ENCODE data around the gene RMND5B.

RMND5B gene

DNA sequence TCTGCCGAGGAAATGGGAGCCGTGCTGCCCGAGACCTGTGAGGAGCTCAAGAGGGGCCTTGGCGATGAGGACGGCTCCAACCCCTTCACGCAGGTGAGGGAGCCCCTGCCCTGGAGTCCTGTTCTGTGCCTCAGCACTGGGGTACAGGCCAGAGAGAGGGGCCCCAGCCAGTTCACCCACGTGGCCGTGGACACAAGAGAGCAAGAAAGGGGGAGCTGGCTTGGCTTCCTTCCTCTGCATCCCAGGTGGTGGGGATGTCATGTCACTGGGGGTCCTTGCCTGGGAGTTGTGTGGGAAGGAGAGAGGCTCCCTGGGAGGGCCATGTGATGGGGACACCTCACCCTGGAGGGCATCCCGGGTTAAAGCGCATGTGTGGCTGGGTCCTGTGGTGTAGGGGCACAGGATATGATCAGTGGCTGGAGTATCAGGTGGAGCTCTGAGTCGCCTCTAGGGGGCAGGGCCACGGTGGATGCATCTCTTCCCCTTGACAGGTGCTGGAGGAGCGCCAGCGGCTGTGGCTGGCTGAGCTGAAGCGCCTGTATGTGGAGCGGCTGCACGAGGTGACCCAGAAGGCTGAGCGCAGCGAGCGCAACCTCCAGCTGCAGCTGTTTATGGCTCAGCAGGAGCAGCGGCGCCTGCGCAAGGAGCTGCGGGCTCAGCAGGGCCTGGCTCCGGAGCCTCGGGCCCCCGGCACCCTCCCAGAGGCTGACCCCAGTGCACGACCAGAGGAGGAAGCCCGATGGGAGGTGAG is 10.0 kb upstream of the RMND5B start:
- H3K27me3 ChIP-seq (ENCODE audit: insufficient read depth, low read length) = no peaks in the 10 kb centered on the region
- WGBS (ENCODE audit: extremely low coverage, insufficient coverage, insufficient read length) = no CpG with 5 or more reads among the region's 29 CpGs
- no peak overlapping the region for H3K9ac ChIP-seq (ENCODE audit: low read length)
- no peaks in the 10 kb centered on the region for H3K79me2 ChIP-seq (ENCODE audit: control insufficient read depth, insufficient read depth, low read length, poor library complexity)
- H3K23ac ChIP-seq (ENCODE audit: low read length) = no peak overlapping the region
- no peak overlapping the region for H4K8ac ChIP-seq (ENCODE audit: low read depth, low read length)
- peaks cover 24 to 28% of the 10 kb centered on the region in 2 experiments for H3K4me1 ChIP-seq (ENCODE audit: control insufficient read depth in 1 of 2, insufficient read depth in 2 of 2, low read length in 2 of 2)
- H2BK12ac ChIP-seq (ENCODE audit: low read length) = no peak overlapping the region
- H2AK5ac ChIP-seq (ENCODE audit: low read length) = no peak overlapping the region
- peaks cover 18 to 19% of the 10 kb centered on the region in 2 experiments for H3K36me3 ChIP-seq (ENCODE audit: control insufficient read depth in 1 of 2, insufficient read depth in 2 of 2, low read length in 2 of 2)
- H4K91ac ChIP-seq (ENCODE audit: low read depth, low read length) = no peak overlapping the region
- H4K12ac ChIP-seq (ENCODE audit: low read depth, low read length) = no peak overlapping the region
- no peak overlapping the region for H3K27ac ChIP-seq (ENCODE audit: low read depth, low read length)
- H3K18ac ChIP-seq (ENCODE audit: low read length) = no peak overlapping the region
- no peak overlapping the region for H3K4me3 ChIP-seq (ENCODE audit: low read depth, low read length)
- peaks cover 4% of the 10 kb centered on the region for H3K79me1 ChIP-seq (ENCODE audit: low read length)
- peaks cover 2% of the 10 kb centered on the region for H3K9me3 ChIP-seq (ENCODE audit: insufficient read depth, low read depth, low read length)
- no peak overlapping the region for H3K4me2 ChIP-seq (ENCODE audit: low read length)
- no peak overlapping the region for H2BK5ac ChIP-seq (ENCODE audit: low read depth, low read length, poor library complexity)
- DNase-seq = no peak
- no peak overlapping the region for H3K4ac ChIP-seq (ENCODE audit: low read depth, low read length)
- no peak overlapping the region for H3K14ac ChIP-seq (ENCODE audit: low read length)
- H2AFZ ChIP-seq (ENCODE audit: insufficient read depth, low read length, poor library complexity) = no peak overlapping the region
- H2BK120ac ChIP-seq (ENCODE audit: insufficient read depth, low read length, poor library complexity) = no peak overlapping the region

DNA sequence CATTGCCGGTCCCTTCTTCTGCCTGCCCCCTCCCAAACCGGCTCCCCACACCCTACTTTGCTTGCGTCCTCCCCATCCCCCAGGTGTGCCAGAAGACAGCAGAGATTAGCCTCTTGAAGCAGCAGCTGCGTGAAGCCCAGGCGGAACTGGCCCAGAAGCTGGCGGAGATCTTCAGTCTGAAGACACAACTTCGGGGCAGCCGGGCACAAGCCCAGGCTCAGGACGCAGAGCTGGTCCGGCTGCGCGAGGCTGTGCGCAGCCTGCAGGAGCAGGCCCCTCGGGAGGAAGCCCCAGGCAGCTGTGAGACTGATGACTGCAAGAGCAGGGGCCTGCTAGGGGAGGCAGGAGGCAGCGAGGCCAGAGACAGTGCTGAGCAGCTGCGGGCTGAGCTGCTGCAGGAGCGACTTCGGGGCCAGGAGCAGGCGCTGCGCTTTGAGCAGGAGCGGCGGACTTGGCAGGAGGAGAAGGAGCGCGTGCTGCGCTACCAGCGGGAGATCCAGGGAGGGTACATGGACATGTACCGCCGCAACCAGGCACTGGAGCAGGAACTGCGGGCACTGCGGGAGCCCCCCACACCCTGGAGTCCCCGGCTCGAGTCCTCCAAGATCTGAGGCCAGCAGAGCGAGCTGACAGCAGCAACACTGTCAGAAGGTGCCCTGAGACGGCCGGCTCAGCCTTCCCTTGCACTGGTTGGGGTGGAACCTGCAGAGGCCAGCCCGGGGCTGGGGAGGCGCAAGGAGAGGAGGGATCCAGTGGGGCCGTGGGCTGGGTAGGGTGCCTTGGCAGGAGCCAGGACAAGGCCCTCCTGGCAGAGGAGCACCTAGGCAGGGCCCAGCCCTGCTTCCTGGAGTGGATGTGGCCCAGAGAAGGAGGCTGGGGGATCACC is 9.2 kb upstream of the RMND5B start:
- Histone ChIP-seq H4K12ac (ENCODE audit: low read depth, low read length) (no peak overlapping the region), H2AK5ac (ENCODE audit: low read length) (no peak overlapping the region), H3K18ac (ENCODE audit: low read length) (no peak overlapping the region), H3K14ac (ENCODE audit: low read length) (no peak overlapping the region), H3K79me1 (ENCODE audit: low read length) (peaks cover 4% of the 10 kb centered on the region), H2BK12ac (ENCODE audit: low read length) (no peak overlapping the region), H3K4me3 (ENCODE audit: low read depth, low read length) (no peak overlapping the region), H3K9me3 (ENCODE audit: insufficient read depth, low read depth, low read length) (no peaks in the 10 kb centered on the region), H3K4me2 (ENCODE audit: low read length) (no peak overlapping the region), H3K36me3 (ENCODE audit: control insufficient read depth in 1 of 2, insufficient read depth in 2 of 2, low read length in 2 of 2) (peaks cover 18 to 19% of the 10 kb centered on the region in 2 experiments), H2BK5ac (ENCODE audit: low read depth, low read length, poor library complexity) (no peak overlapping the region), H2BK120ac (ENCODE audit: insufficient read depth, low read length, poor library complexity) (no peak overlapping the region), H3K27ac (ENCODE audit: low read depth, low read length) (no peak overlapping the region), H2AFZ (ENCODE audit: insufficient read depth, low read length, poor library complexity) (no peak overlapping the region), H4K91ac (ENCODE audit: low read depth, low read length) (no peak overlapping the region), H3K79me2 (ENCODE audit: control insufficient read depth, insufficient read depth, low read length, poor library complexity) (no peaks in the 10 kb centered on the region), H3K27me3 (ENCODE audit: insufficient read depth, low read length) (no peaks in the 10 kb centered on the region), H3K4me1 (ENCODE audit: control insufficient read depth in 1 of 2, insufficient read depth in 2 of 2, low read length in 2 of 2) (peaks cover 16 to 24% of the 10 kb centered on the region in 2 experiments), H3K4ac (ENCODE audit: low read depth, low read length) (no peak overlapping the region), H4K8ac (ENCODE audit: low read depth, low read length) (no peak overlapping the region), H3K9ac (ENCODE audit: low read length) (no peak overlapping the region), H3K23ac (ENCODE audit: low read length) (no peak overlapping the region)
- whole genome bisulfite sequencing (ENCODE audit: extremely low coverage, insufficient coverage, insufficient read length) = no CpG with 5 or more reads among the region's 38 CpGs
- no peak for DNase-seq

DNA sequence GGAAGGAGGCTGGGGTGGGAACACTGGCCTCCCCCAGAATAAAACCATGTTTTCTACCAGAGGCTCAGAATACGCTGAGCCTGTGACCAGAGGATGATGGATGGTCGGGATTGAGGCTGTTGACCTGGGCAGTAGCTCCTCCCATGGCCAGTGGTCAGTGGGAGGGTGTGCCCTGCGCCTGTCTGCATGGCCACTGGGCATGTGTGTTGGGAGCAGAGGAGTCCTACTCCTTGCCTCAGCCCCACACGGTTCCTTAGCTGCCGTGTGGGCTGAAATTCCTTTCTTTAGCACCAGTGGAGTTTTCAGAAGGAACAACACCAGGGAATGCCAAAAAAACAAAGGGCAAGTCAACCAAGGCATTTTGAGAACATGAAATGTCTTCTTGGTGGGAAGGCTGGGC is 8.5 kb upstream of the RMND5B start:
- Histone ChIP-seq H3K27me3 (ENCODE audit: insufficient read depth, low read length) (no peaks in the 10 kb centered on the region), H3K4me2 (ENCODE audit: low read length) (no peak overlapping the region), H3K9ac (ENCODE audit: low read length) (no peak overlapping the region), H4K91ac (ENCODE audit: low read depth, low read length) (no peak overlapping the region), H3K79me2 (ENCODE audit: control insufficient read depth, insufficient read depth, low read length, poor library complexity) (no peaks in the 10 kb centered on the region), H2BK120ac (ENCODE audit: insufficient read depth, low read length, poor library complexity) (no peak overlapping the region), H3K18ac (ENCODE audit: low read length) (no peak overlapping the region), H3K36me3 (ENCODE audit: control insufficient read depth in 1 of 2, insufficient read depth in 2 of 2, low read length in 2 of 2) (peaks cover 18 to 19% of the 10 kb centered on the region in 2 experiments), H2BK5ac (ENCODE audit: low read depth, low read length, poor library complexity) (no peak overlapping the region), H2AK5ac (ENCODE audit: low read length) (no peak overlapping the region), H3K4me3 (ENCODE audit: low read depth, low read length) (no peak overlapping the region), H3K9me3 (ENCODE audit: insufficient read depth, low read depth, low read length) (no peaks in the 10 kb centered on the region), H2AFZ (ENCODE audit: insufficient read depth, low read length, poor library complexity) (no peak overlapping the region), H2BK12ac (ENCODE audit: low read length) (no peak overlapping the region), H4K8ac (ENCODE audit: low read depth, low read length) (no peak overlapping the region), H4K12ac (ENCODE audit: low read depth, low read length) (no peak overlapping the region), H3K4me1 (ENCODE audit: control insufficient read depth in 1 of 2, insufficient read depth in 2 of 2, low read length in 2 of 2) (peaks cover 20 to 24% of the 10 kb centered on the region in 2 experiments), H3K79me1 (ENCODE audit: low read length) (peaks cover 6% of the 10 kb centered on the region), H3K14ac (ENCODE audit: low read length) (no peak overlapping the region), H3K4ac (ENCODE audit: low read depth, low read length) (no peak overlapping the region), H3K27ac (ENCODE audit: low read depth, low read length) (no peak overlapping the region), H3K23ac (ENCODE audit: low read length) (no peak overlapping the region)
- WGBS (ENCODE audit: extremely low coverage, insufficient coverage, insufficient read length) = no CpG with 5 or more reads among the region's 5 CpGs
- no peak for DNase-seq

DNA sequence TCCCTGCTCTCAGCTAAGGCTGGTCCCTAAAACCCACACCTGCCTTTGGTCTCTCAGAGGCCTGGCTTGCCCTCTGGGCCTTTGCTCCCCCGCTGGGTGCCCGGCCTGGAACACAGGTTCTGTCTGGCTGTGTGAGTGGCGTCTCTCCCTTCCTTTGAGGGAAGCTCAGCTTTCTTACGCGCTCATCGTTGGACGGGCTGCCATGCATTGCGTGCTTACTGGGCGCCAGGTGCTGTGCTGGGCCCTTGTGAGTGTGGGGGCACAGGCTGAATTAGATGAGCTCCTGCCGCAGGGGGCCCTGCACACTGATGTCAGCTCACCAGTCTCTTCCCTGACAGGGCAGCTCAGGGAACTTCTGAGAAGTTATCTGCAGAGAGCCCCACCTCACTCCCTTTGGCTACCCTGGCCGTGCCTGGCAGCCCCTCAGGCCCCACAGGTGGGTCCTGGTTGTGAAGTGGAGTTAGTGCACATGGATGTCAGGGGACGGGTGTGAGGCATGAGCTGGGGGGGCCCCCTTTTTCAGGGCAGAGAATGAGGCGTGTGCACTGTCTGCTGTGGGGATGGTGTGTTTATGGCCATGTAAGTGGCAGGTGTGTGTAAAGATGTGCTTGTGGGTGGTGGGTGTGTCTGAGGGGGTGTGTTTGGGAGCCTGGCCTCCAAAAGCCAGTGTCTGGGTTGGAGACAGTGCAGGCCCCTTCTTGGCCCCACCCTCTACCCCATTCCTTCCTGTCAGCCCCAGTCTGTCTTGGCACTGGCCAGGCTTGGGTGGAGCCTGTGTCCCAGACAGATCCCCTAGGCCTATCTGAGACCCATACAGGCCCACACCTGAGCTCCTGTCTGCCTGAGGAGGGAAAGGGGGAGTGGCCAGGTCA is 7.5 kb upstream of the RMND5B start:
- H2AK5ac ChIP-seq (ENCODE audit: low read length) = peak overlapping the region; percentile 42
- peaks cover 18 to 19% of the 10 kb centered on the region in 2 experiments for H3K36me3 ChIP-seq (ENCODE audit: control insufficient read depth in 1 of 2, insufficient read depth in 2 of 2, low read length in 2 of 2)
- no peak overlapping the region for H3K23ac ChIP-seq (ENCODE audit: low read length)
- no peaks in the 10 kb centered on the region for H3K9me3 ChIP-seq (ENCODE audit: insufficient read depth, low read depth, low read length)
- DNase-seq = no peak
- H2BK5ac ChIP-seq (ENCODE audit: low read depth, low read length, poor library complexity) = no peak overlapping the region
- no peak overlapping the region for H3K18ac ChIP-seq (ENCODE audit: low read length)
- no peak overlapping the region for H4K8ac ChIP-seq (ENCODE audit: low read depth, low read length)
- H3K79me2 ChIP-seq (ENCODE audit: control insufficient read depth, insufficient read depth, low read length, poor library complexity) = no peaks in the 10 kb centered on the region
- no peak overlapping the region for H4K12ac ChIP-seq (ENCODE audit: low read depth, low read length)
- no peak overlapping the region for H3K14ac ChIP-seq (ENCODE audit: low read length)
- H3K4me1 ChIP-seq (ENCODE audit: control insufficient read depth in 1 of 2, insufficient read depth in 2 of 2, low read length in 2 of 2) = peaks cover 20 to 24% of the 10 kb centered on the region in 2 experiments
- H3K27me3 ChIP-seq (ENCODE audit: insufficient read depth, low read length) = no peaks in the 10 kb centered on the region
- peak overlapping the region; percentile 46 for H2BK120ac ChIP-seq (ENCODE audit: insufficient read depth, low read length, poor library complexity)
- peak overlapping the region; percentile 62 for H4K91ac ChIP-seq (ENCODE audit: low read depth, low read length)
- WGBS (ENCODE audit: extremely low coverage, insufficient coverage, insufficient read length) = no CpG with 5 or more reads among the region's 13 CpGs
- no peak overlapping the region for H3K27ac ChIP-seq (ENCODE audit: low read depth, low read length)
- no peak overlapping the region for H3K4me2 ChIP-seq (ENCODE audit: low read length)
- no peak overlapping the region for H3K9ac ChIP-seq (ENCODE audit: low read length)
- no peak overlapping the region for H3K4me3 ChIP-seq (ENCODE audit: low read depth, low read length)
- H3K79me1 ChIP-seq (ENCODE audit: low read length) = peaks cover 6% of the 10 kb centered on the region
- H3K4ac ChIP-seq (ENCODE audit: low read depth, low read length) = no peak overlapping the region
- peak overlapping the region; percentile 27 for H2BK12ac ChIP-seq (ENCODE audit: low read length)
- no peak overlapping the region for H2AFZ ChIP-seq (ENCODE audit: insufficient read depth, low read length, poor library complexity)

Data from trophoblast cell (in vitro differentiated cells and primary cell).